Epidermal melanocyte (primary cell): ENCODE results near the gene CYP4A11.
"Not testable (repeated sequence)": the region's sequence is repeated elsewhere in the genome, so short reads cannot be mapped to it uniquely, and the experiment has no call there.

ENCODE experiments used
- DNase-seq: peaks from one replicate; pipeline ENCODE4 v3.0.0; 2011; ENCODE audit warnings: low spot score; ENCODE audit not compliant: insufficient read length

CYP4A11 gene

GRCh38 chr1:46941135-46941694 is at the start of gene CYP4A11:
Gene CYP4A11 (minus strand): TSS chr1:46941476. CDS start chr1:46941433, 43 bp downstream.
- DNase-seq: no peak

GRCh38 chr1:46990541-46990940 is 49.3 kb upstream of the CYP4A11 start:
- not testable (repeated sequence) for DNase-seq

GRCh38 chr1:46983830-46984586 is 42.7 kb upstream of the CYP4A11 start:
- DNase-seq: no peak

GRCh38 chr1:46983166-46983829 is 42.0 kb upstream of the CYP4A11 start:
- DNase-seq: no peak

GRCh38 chr1:46969014-46969619 is 27.8 kb upstream of the CYP4A11 start:
- DNase-seq: no peak

- DNase-seq: not testable (repeated sequence)
These were observed 21.0 kb upstream of the CYP4A11 start for GRCh38 chr1:46962272-46962671.

GRCh38 chr1:46961066-46961758 is 19.9 kb upstream of the CYP4A11 start:
- no peak for DNase-seq

GRCh38 chr1:46960250-46960649 is 19.0 kb upstream of the CYP4A11 start:
- DNase-seq: no peak

GRCh38 chr1:46955116-46955515 is 13.8 kb upstream of the CYP4A11 start:
- DNase-seq: not testable (repeated sequence)

- not testable (repeated sequence) for DNase-seq
These were observed 12.6 kb upstream of the CYP4A11 start for GRCh38 chr1:46953847-46954246.

- DNase-seq: not testable (repeated sequence)
These were observed 8.1 kb upstream of the CYP4A11 start for GRCh38 chr1:46949417-46949666.

- DNase-seq: no peak
These were observed 7.5 kb upstream of the CYP4A11 start for GRCh38 chr1:46948629-46949416.

- not testable (repeated sequence) for DNase-seq
These were observed 6.4 kb upstream of the CYP4A11 start for GRCh38 chr1:46947706-46948105.

- no peak for DNase-seq
These were observed 810 bp upstream of the CYP4A11 start for GRCh38 chr1:46942086-46942485.

GRCh38 chr1:46940307-46940706 is 969 bp downstream of the CYP4A11 start:
- no peak for DNase-seq

- no peak for DNase-seq
These were observed 4.0 kb downstream of the CYP4A11 start for GRCh38 chr1:46937270-46937669.

GRCh38 chr1:46936788-46937187 is 4.5 kb downstream of the CYP4A11 start:
- no peak for DNase-seq

GRCh38 chr1:46934852-46935251 is 6.4 kb downstream of the CYP4A11 start:
- DNase-seq: peak; percentile 14

- not testable (repeated sequence) for DNase-seq
These were observed 9.3 kb downstream of the CYP4A11 start for GRCh38 chr1:46932020-46932419.

GRCh38 chr1:46931151-46931550 is 10.1 kb downstream of the CYP4A11 start:
- no peak for DNase-seq
